Erythroblast (primary cell): ENCODE data around the gene CPHXL.

ENCODE experiments used
- DNase-seq, 2 experiments: peaks; one replicate each; lab custom pipeline; 2025; lab: John Stamatoyannopoulos, UW
- GATA1 ChIP-seq: IDR thresholded peaks from 2 replicates; pipeline ENCODE4 v1.6.1; 2011; ENCODE audit warnings: low read depth, mild to moderate bottlenecking, control low read depth, low read length, moderate library complexity
- POLR2A ChIP-seq: IDR thresholded peaks from 2 replicates; pipeline ENCODE4 v1.6.1; 2011; ENCODE audit warnings: mild to moderate bottlenecking, low read length

The CPHXL gene

DNA sequence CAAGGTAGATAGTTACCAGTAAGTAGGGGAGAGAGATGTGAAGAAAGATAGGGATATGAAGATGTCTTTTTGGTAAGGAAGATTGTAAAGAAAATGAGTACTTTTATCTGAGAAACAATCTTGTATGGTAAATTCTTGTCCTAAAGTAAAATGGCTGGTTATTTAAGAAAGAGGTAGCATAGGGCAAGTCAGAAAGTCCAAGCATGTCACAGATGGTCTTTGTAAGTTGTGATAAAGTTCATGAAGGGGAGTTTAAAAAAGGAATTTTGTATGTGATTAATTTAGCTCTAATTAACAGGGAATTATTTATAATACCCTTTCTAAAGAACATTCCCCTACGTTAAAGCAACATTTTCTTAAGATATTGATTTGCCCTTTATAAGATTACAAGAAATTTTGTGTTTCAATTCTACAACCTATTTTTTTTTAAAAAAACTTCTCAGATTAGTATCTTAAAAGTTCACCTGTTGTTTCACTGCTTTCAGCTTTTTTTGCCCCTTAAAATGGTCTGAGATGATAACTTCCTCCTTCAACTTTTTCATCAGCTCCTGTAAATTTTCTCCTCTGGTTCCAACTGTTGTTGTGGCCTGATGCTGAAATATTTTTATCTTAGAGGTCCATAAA lies 16.2 kb upstream of the CPHXL start:
- DNase-seq = peak; percentile 30 to 41
- no peak for TF ChIP-seq POLR2A
- TF ChIP-seq GATA1 = no peak

DNA sequence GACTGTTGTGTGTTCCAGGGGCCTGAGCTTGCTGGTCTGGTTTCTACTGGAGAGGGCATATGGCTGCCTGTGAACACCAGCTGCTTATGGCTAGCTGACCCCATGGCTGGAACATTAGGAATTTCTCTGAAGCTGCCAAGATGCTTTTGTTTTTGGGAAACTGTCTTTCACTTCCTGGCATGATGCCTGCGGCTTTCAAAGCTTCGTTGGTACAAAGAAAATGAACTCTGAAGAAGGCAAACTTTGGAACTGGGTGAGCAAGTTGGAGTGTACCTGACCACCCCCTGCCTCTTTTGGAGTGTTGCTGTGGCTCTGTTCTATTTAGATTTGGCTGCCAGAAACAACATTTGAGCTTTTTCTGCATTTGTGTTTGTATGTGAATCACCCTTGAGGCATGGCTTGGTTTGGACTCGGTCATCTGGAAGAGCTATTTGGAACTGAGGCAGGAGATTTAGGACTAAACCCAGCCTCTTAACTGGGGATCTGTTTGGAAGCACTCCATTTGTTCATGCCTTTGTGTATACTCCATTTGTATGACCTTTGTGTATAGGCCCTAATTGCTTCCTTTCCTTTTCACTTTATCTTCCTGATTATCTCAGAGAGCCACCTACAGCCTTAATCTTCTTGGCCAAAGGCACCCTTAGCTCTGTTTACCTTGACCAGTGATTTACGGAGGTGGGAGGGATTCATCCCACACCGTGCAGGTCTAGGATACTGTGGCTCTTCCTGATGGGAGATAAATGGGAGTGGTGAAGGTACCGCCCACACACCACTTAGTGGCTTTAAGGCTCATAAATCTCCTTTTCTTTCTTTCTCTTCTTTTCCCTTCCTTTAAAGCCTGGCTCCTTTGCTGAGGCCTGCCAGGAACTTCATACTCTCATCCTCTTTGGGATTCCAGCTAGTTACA lies 7.3 kb upstream of the CPHXL start:
- no peak for DNase-seq
- TF ChIP-seq POLR2A (no peak), GATA1 (no peak)

DNA sequence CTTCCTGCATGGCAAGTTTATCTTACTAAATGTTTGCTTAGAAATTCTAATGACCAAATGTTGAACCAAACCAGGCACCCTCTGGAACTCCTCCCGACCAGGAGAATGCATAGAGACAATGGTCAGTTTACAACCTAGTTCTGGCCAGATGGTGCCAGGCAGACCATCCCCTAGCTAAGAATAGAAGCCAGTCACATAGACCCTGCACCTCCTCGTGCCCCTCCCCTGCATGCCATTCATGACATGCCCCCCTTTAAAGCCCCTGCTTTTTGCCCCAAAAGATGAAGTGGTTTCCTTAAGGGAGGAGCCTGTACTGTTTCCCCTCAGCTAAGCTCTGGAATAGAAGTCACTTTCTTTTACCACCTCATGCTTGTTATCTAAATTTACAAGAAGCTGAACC lies 6.6 kb upstream of the CPHXL start:
- TF ChIP-seq POLR2A (no peak), GATA1 (no peak)
- no peak for DNase-seq

DNA sequence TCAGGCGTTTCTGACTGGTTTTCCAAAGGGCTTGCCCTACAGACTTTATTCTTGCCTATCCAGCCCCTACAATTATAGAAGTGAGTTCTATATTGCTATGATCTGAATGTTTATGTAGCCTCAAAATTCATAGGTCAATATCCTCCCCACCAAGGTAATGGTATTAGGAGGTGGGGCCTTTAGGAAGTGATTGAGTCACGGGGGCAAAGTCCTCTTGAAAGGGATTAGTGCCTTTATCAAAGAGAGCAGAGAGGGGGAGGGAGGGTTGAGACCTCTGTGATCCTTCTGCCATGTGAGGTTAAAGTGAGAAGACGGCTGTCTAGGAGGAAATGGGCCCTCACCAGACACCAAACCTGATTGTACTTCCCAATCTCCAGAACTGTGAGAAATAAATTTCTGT lies 931 bp upstream of the CPHXL start:
- TF ChIP-seq GATA1 = no peak
- TF ChIP-seq POLR2A = no peak
- DNase-seq = no peak

DNA sequence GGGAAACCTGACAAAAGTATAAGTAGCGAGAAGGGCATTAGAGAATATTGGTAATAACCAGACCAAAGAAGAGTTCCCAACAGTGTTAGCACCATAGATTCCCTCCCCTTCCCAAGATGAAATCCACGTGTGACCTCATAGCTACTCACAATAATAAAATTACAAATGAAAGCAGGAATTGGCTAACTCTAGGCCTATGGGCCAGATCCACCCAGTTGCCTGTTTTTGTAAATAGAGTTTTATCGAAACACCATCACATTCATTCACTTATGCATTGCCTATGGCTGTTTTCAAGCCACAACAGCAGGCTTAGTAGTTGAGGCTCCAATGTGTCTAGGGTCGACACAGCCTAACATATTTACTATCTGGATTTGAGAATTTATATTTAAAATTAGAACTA lies 7.8 kb downstream of the CPHXL start:
- no peak for DNase-seq
- TF ChIP-seq POLR2A (no peak), GATA1 (no peak)

DNA sequence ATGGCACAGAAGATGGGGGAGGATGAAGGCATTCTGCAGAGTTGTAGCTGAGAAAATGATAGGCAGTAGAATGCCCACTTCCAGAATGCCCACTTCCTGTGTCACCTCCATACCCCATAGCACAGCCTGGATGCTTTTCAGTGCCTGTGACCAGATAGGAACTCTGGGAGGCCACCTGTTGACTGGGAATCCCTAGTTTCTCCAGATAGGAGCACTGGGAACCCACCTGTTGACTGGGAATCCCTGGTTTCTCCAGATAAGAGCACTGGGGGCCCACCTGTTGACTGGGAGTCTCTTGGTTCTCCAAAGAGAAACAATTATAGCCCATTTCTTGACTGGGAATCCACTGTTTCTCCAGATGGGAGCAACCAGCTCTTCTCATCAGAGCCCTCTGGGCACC lies 11.6 kb downstream of the CPHXL start:
- TF ChIP-seq GATA1 (no peak), POLR2A (no peak)
- no peak for DNase-seq

DNA sequence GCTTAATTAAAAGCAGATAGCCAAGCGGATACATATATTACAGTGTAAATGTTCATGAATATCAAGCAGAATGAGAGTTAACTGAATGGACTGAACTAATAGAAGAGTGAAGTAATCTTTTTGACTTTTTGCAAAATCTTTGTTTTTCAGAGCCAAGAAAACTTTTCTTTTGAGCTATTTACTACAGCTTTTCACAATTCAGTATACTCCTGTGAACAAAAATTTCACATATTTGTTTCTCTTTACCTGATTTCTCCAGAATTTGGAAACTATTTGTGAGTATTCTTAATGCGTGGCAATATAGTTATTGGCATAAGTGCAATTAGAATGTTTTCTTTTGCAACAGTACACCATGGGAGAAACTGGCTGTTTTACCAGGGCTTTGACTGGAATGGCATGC lies 15.9 kb downstream of the CPHXL start:
- no peak for DNase-seq
- TF ChIP-seq GATA1 (no peak), POLR2A (no peak)

DNA sequence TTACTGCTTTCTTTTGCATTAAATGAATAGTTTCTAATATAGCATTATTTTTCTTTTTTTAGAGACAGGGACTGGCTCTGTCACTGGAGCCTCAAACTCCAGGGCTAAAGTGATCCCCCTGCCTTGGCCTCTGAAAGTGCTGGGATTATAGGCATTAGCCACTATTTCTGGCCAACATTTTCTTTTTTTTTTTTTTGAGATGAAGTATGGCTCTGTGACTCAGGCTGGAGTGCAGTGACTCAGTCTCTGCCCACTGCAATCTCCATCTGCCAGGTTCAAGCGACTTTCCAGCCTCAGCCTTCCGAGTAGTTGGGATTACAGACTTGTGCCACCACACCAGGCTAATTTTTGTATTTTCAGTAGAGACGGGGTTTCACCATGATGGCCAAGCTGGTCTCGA lies 23.0 kb downstream of the CPHXL start:
- peak in 1 of 2 experiments; percentile 40 for DNase-seq
- TF ChIP-seq GATA1 (no peak), POLR2A (no peak)

DNA sequence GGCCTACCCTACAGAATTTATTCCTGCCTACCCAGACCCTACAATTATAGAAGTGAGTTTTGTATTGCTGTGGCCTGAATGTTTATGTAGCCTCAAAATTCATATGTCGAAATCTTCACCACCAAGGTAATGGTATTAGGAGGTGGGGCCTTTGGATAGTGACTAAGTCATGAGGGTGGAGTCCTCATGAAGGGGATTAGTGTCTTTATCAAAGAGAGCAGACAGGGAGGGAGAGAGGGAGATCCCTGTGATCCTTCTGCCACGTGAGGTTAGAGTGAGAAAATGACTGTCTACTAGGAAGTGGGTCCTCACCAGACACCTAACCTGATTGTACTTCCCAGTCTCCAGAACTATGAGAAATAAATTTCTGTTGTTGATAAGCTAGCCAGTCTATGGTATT lies 24.0 kb downstream of the CPHXL start:
- no peak for TF ChIP-seq GATA1
- TF ChIP-seq POLR2A = no peak
- peak; percentile 84 to 86 for DNase-seq

DNA sequence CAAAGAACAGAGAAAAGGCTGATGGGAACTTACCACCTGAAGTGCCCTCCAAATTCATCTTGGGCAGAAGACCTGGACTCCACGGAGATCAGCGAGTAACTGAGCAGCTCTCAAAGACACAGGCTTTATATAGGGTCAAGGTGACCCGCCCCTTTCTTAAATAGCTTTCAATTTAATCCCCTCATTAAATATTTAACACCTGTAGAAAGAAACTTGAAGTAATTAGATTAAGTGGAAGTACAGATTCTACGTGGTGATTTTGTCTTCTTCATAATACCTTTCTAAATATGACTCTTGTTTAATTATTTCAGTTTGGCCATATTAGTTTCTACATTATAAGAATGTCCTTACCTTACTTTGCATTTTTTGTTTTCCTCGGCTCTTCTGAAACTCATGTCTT lies 24.9 kb downstream of the CPHXL start, which contains the start of gene DUXB:
TSS of gene DUXB (minus strand) at position 101 of the 400 bp plus-strand sequence. CDS start at position 58, 43 bp downstream.
- no peak for TF ChIP-seq POLR2A
- no peak for TF ChIP-seq GATA1
- DNase-seq = no peak

DNA sequence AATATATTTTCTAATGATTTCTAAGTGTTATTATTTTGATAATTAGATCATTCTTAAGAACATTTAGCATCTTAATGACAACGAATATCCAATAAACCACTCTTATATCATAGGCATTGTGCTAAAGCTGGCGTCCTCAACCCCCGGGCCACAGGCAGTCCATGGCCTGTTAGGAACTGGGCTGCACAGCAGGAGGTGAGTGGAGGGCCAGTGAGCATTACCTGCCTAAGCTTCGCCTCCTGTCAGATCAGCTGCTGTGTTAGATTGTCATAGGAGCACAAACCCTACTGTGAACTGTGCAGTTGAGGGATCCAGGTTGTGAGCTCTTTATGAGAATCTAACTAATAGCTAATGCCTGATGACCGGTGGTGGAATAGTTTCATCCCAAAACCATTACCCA lies 28.7 kb downstream of the CPHXL start:
- TF ChIP-seq GATA1 (no peak), POLR2A (no peak)
- no peak for DNase-seq

DNA sequence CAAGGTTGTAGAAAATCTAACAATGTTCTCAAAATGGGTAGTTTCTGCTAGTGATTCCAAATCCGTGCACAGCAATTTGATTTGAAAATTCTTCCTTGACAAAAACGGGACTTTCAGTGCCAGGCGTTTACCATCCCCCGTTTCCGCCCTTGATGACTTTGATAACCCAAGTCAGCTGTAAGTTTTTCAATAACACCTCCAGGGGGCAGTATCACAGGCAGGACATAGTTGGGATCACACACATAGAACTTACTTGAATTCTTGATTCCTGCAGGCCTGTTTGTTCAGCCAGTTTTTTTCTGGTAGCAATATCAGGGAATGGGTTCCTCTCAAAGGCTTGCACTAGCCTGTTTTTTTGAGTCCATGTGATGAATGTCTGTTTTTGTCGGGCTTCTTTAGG lies 30.6 kb downstream of the CPHXL start:
- TF ChIP-seq GATA1 (no peak), POLR2A (no peak)
- peak; percentile 26 to 27 for DNase-seq

DNA sequence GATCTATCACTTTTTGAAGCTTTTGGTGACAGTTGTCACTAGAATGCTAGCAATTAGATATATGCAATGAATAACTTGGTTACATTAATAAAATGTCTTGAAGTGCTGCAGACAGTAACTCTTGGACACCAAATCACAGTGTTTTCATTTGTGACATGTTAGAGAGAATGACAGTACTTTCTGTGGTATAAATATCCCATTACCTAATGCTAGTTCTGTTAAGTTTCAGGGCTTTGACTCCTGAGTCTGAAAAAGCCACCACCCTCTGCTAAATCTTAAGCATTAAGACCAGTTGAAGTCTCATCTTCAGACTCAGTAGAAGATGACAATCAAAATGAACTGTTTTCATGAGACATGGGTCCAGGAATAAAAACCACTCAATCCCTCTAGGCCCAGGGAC lies 38.9 kb downstream of the CPHXL start:
- no peak for DNase-seq
- TF ChIP-seq POLR2A = no peak
- no peak for TF ChIP-seq GATA1

DNA sequence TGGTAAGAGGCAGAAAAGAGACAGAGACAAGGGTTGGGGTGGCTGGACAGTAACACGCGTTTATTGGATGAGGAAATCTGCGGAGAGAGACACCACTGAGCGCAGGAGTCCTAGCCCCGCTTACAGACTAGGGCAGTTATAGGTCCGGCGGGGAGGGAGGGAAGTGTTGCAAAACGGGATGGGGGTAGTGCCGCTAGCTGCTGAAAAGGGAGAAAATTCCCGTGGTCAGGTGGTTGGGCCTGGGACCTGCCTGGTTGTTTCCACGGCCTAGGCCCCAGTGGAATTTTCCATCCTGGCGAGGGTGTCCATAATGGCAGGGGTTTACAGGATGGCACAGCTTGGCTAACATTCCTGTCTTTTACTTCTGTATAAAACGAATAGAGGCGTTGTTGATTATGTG lies 44.0 kb downstream of the CPHXL start:
- DNase-seq = no peak
- TF ChIP-seq POLR2A (no peak), GATA1 (no peak)

DNA sequence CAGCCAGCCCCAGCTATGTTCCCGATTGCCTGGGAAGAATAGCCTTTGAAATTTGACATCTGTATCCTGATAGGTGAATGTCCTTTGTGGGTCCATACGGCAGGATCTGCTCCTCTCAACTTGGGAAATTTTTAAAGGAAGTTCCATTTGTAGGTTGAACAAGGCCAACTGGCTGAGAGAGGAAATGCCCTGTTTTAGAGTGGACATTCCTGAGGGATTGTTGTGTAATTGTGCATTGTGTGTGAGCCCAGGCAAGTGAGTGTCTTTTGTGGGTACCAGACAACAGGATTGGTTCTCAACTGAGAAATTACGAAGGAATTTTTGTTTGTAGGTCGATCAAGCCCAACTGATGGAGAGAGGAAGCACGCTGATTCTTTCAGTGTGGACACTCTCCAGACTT lies 46.9 kb downstream of the CPHXL start:
- DNase-seq = no peak
- no peak for TF ChIP-seq GATA1
- no peak for TF ChIP-seq POLR2A
